ENCODE data around the gene FAR1.
"Not testable (repeated sequence)": the region's sequence is repeated elsewhere in the genome, so short reads cannot be mapped to it uniquely, and the experiment has no call there.

The FAR1 gene

GRCh38 chr11:13668102-13668956 lies at the start of gene FAR1:
FAR1 (plus strand) TSS chr11:13668668; CDS start chr11:13694766, 26,098 bp downstream.
- peak; percentile 79 to 84 for DNase-seq

- DNase-seq = no peak
Observed at GRCh38 chr11:13620063-13620462, 48.4 kb upstream of the FAR1 start.

GRCh38 chr11:13626818-13627217 lies 41.6 kb upstream of the FAR1 start:
- not testable (repeated sequence) for DNase-seq

GRCh38 chr11:13628634-13629033 lies 39.8 kb upstream of the FAR1 start:
- DNase-seq = not testable (repeated sequence)

GRCh38 chr11:13629779-13630178 lies 38.7 kb upstream of the FAR1 start:
- DNase-seq = no peak

- DNase-seq = no peak
Observed at GRCh38 chr11:13635290-13635689, 33.2 kb upstream of the FAR1 start.

GRCh38 chr11:13635804-13636203 lies 32.7 kb upstream of the FAR1 start:
- peak; percentile 20 to 38 for DNase-seq

- no peak for DNase-seq
Observed at GRCh38 chr11:13637125-13638069, 31.1 kb upstream of the FAR1 start.

- peak; percentile 71 to 76 for DNase-seq
Observed at GRCh38 chr11:13638422-13638821, 30.0 kb upstream of the FAR1 start.

GRCh38 chr11:13644997-13645687 lies 23.3 kb upstream of the FAR1 start:
- DNase-seq = no peak

GRCh38 chr11:13647391-13647790 lies 21.1 kb upstream of the FAR1 start:
- DNase-seq = no peak

- DNase-seq = no peak
Observed at GRCh38 chr11:13649619-13650018, 18.8 kb upstream of the FAR1 start.

- DNase-seq = not testable (repeated sequence)
Observed at GRCh38 chr11:13651515-13651914, 17.0 kb upstream of the FAR1 start.

GRCh38 chr11:13661074-13661623 lies 7.3 kb upstream of the FAR1 start:
- DNase-seq = no peak

- no peak for DNase-seq
Observed at GRCh38 chr11:13663631-13664071, 4.8 kb upstream of the FAR1 start.

GRCh38 chr11:13664351-13664750 lies 4.1 kb upstream of the FAR1 start:
- no peak for DNase-seq

- DNase-seq = no peak
Observed at GRCh38 chr11:13666708-13667107, 1.8 kb upstream of the FAR1 start.

- DNase-seq = no peak
Observed at GRCh38 chr11:13667245-13667644, 1.2 kb upstream of the FAR1 start.

- DNase-seq = no peak
Observed at GRCh38 chr11:13667795-13668101, 720 bp upstream of the FAR1 start.

GRCh38 chr11:13668957-13669521 lies 571 bp downstream of the FAR1 start:
- no peak for DNase-seq

- DNase-seq = peak; percentile 39 to 40
Observed at GRCh38 chr11:13669544-13670488, 1.3 kb downstream of the FAR1 start.

All from AML-193 (cell line).